OCI-LY1 (cell line): ENCODE measurements around the gene LRRC61.

ENCODE experiments used
- CTCF ChIP-seq: fragments of 200-600 bp; sonication (generic), shearing (Covaris generic); IDR thresholded peaks from 2 replicates; pipeline ENCODE4 v1.5.1; 2017; ENCODE audit warnings: mild to moderate bottlenecking, antibody characterized with exemption, low read length, moderate library complexity, mixed read lengths
- EZH2 ChIP-seq: fragments of 200-600 bp; sonication (generic), shearing (Covaris generic); IDR thresholded peaks from 2 replicates; pipeline ENCODE4 v1.8.0; 2017; ENCODE audit warnings: borderline replicate concordance, mixed run types, mild to moderate bottlenecking, antibody characterized with exemption, low read length, moderate library complexity, mixed read lengths

GRCh38 chr7:150326657-150327268 lies 3.6 kb downstream of the LRRC61 start:
- TF ChIP-seq CTCF (no peak), EZH2 (no peak)
